H9 (cell line): ENCODE results near the gene MYO5B. TPM values are rescaled to one million over a fixed set of nuclear protein-coding genes. Genes with fewer than 3 reads are reported as not detected.

Experiments used
- DNase-seq: peaks from one replicate; pipeline ENCODE4 v3.0.0-alpha.2; 2017
- H2AFZ ChIP-seq: one replicate; pipeline ENCODE4 v1.6.1; 2013; ENCODE audit warnings: mild to moderate bottlenecking, low read length, control low read depth, moderate library complexity
- H2AK5ac ChIP-seq: 2 replicates; pipeline ENCODE4 v1.6.1; 2013; ENCODE audit warnings: low read length, control low read depth, mixed read lengths; ENCODE audit not compliant: insufficient read length
- H2BK120ac ChIP-seq: one replicate; pipeline ENCODE4 v1.6.1; 2013; ENCODE audit warnings: low read depth, mild to moderate bottlenecking, low read length, control low read depth, inconsistent platforms; ENCODE audit not compliant: poor library complexity, severe bottlenecking
- H2BK12ac ChIP-seq: 2 replicates; pipeline ENCODE4 v1.6.1; 2013; ENCODE audit warnings: low read length, control low read depth, mixed read lengths, low read depth; ENCODE audit not compliant: insufficient read length
- H2BK15ac ChIP-seq: 2 replicates; pipeline ENCODE4 v1.6.1; 2013; ENCODE audit warnings: low read depth, low read length, control low read depth
- H2BK20ac ChIP-seq: one replicate; pipeline ENCODE4 v1.6.1; 2013; ENCODE audit warnings: low read depth, mild to moderate bottlenecking, low read length, control low read depth, inconsistent platforms; ENCODE audit not compliant: poor library complexity, severe bottlenecking
- H2BK5ac ChIP-seq: 2 replicates; pipeline ENCODE4 v1.6.1; 2013; ENCODE audit warnings: low read length, control low read depth, mixed read lengths; ENCODE audit not compliant: insufficient read length
- H3K14ac ChIP-seq: 2 replicates; pipeline ENCODE4 v1.6.1; 2013; ENCODE audit warnings: low read length, control low read depth; ENCODE audit not compliant: insufficient read depth
- H3K18ac ChIP-seq: 2 replicates; pipeline ENCODE4 v1.6.1; 2013; ENCODE audit warnings: low read depth, mild to moderate bottlenecking, mixed read lengths, low read length, control low read depth; ENCODE audit not compliant: insufficient read length
- H3K23ac ChIP-seq: 2 replicates; pipeline ENCODE4 v1.6.1; 2013; ENCODE audit warnings: low read length, control low read depth, mixed read lengths, low read depth; ENCODE audit not compliant: insufficient read length
- H3K23me2 ChIP-seq: 2 replicates; pipeline ENCODE4 v1.6.1; 2013; ENCODE audit warnings: low read depth, mild to moderate bottlenecking, mixed read lengths, low read length, control low read depth; ENCODE audit not compliant: insufficient read length, poor library complexity, severe bottlenecking
- H3K27ac ChIP-seq: 2 replicates; pipeline ENCODE4 v1.5.1; 2013; ENCODE audit warnings: low read length, control low read depth, mixed read lengths, low read depth; ENCODE audit not compliant: insufficient read length
- H3K27me3 ChIP-seq: 2 replicates; pipeline ENCODE4 v1.6.1; 2013; ENCODE audit warnings: low read length, control low read depth, inconsistent platforms; ENCODE audit not compliant: insufficient read depth
- H3K4ac ChIP-seq: 2 replicates; pipeline ENCODE4 v1.6.1; 2013; ENCODE audit warnings: low read depth, mild to moderate bottlenecking, control low read depth, inconsistent platforms, low read length, moderate library complexity
- H3K4me1 ChIP-seq: 2 replicates; pipeline ENCODE4 v1.6.1; 2013; ENCODE audit warnings: low read length, control low read depth, inconsistent platforms; ENCODE audit not compliant: insufficient read depth
- H3K4me2 ChIP-seq: 2 replicates; pipeline ENCODE4 v1.6.1; 2013; ENCODE audit warnings: low read length, control low read depth, mixed read lengths; ENCODE audit not compliant: insufficient read length, insufficient read depth
- H3K56ac ChIP-seq: 2 replicates; pipeline ENCODE4 v1.6.1; 2013; ENCODE audit warnings: low read depth, mild to moderate bottlenecking, mixed read lengths, low read length, control low read depth; ENCODE audit not compliant: insufficient read length
- H3K79me1 ChIP-seq: 2 replicates; pipeline ENCODE4 v1.6.1; 2013; ENCODE audit warnings: low read depth, mild to moderate bottlenecking, moderate library complexity, low read length, control low read depth, inconsistent platforms; ENCODE audit not compliant: insufficient read depth, poor library complexity, severe bottlenecking
- H3K79me2 ChIP-seq: 2 replicates; pipeline ENCODE4 v1.6.1; 2013; ENCODE audit warnings: low read length, control low read depth, inconsistent platforms; ENCODE audit not compliant: insufficient read depth
- H3K9ac ChIP-seq: 2 replicates; pipeline ENCODE4 v1.6.1; 2013; ENCODE audit warnings: low read length, control low read depth, mixed read lengths; ENCODE audit not compliant: insufficient read length; ENCODE audit errors: extremely low read depth
- H3K9me3 ChIP-seq: one replicate; pipeline ENCODE4 v1.6.1; 2013; ENCODE audit warnings: low read depth, low read length, inconsistent platforms; ENCODE audit not compliant: control insufficient read depth
- H3T11ph ChIP-seq: one replicate; pipeline ENCODE4 v1.6.1; 2013; ENCODE audit warnings: mild to moderate bottlenecking, low read length, control low read depth, inconsistent platforms
- H4K20me1 ChIP-seq: one replicate; pipeline ENCODE4 v1.6.1; 2013; ENCODE audit not compliant: control insufficient read depth, insufficient read length, insufficient read depth
- H4K5ac ChIP-seq: 2 replicates; pipeline ENCODE4 v1.6.1; 2013; ENCODE audit warnings: low read depth, mild to moderate bottlenecking, mixed read lengths, low read length, control low read depth; ENCODE audit not compliant: insufficient read length
- H4K8ac ChIP-seq: replicated peaks from 2 replicates; pipeline ENCODE4 v1.6.1; 2013; ENCODE audit warnings: low read length, control low read depth, mixed read lengths, low read depth; ENCODE audit not compliant: insufficient read length
- H4K91ac ChIP-seq: 2 replicates; pipeline ENCODE4 v1.6.1; 2013; ENCODE audit warnings: low read depth, mild to moderate bottlenecking, moderate library complexity, mixed read lengths, low read length, control low read depth; ENCODE audit not compliant: insufficient read length
- H3K27ac Mint-ChIP-seq, 3 experiments: 2 replicates in 2 of 3; 3 replicates in 1 of 3; pipeline ENCODE4 v1.8.0; 2020 to 2021; ENCODE audit warnings: mixed read lengths in 3 of 3, mild to moderate bottlenecking in 1 of 3, moderate library complexity in 1 of 3
- H3K27me3 Mint-ChIP-seq: 2 replicates; pipeline ENCODE4 v1.8.0; 2021; ENCODE audit warnings: low read depth, mild to moderate bottlenecking, moderate library complexity, mixed read lengths
- H3K36me3 Mint-ChIP-seq, 3 experiments: 2 replicates in 2 of 3; 3 replicates in 1 of 3; pipeline ENCODE4 v1.8.0; 2020 to 2021; ENCODE audit warnings: low read depth in 3 of 3, mixed read lengths in 3 of 3; ENCODE audit not compliant: insufficient read depth in 1 of 3
- H3K4me1 Mint-ChIP-seq, 2 experiments: 2 replicates each; pipeline ENCODE4 v1.8.0; 2020; ENCODE audit warnings: mixed read lengths in 2 of 2
- H3K4me3 Mint-ChIP-seq, 2 experiments: 2 replicates in 1 of 2; 3 replicates in 1 of 2; pipeline ENCODE4 v1.8.0; 2020 to 2021; ENCODE audit warnings: mild to moderate bottlenecking in 2 of 2, mixed read lengths in 2 of 2, moderate library complexity in 1 of 2
- H3K9me3 Mint-ChIP-seq, 2 experiments: 2 replicates in 1 of 2; 3 replicates in 1 of 2; pipeline ENCODE4 v1.8.0; 2020; ENCODE audit warnings: mild to moderate bottlenecking in 2 of 2, mixed read lengths in 2 of 2, moderate library complexity in 1 of 2
- CTCF ChIP-seq: fragments of 200-600 bp; sonication (generic); conservative IDR thresholded peaks from 3 replicates; pipeline ENCODE4 v1.8.0; 2021; ENCODE audit warnings: antibody characterized with exemption, mild to moderate bottlenecking
- WGBS: extraction: QIAGEN DNeasy Blood & Tissue Kit; methylation state at CpG from one replicate; pipeline ENCODE4 v1.1.7; 2013; ENCODE audit warnings: missing lambda C conversion rate, low lambda C conversion rate, mixed read lengths; ENCODE audit not compliant: insufficient read length; ENCODE audit errors: extremely low coverage; 5-methylcytosine and 5-hydroxymethylcytosine counted together
- total RNA-seq: library from RNA; stranded (reverse); gene quantifications from 2 replicates; pipeline ENCODE4 v1.2.1, GENCODE V29; 2021

Gene MYO5B
- total RNA-seq, 1 experiment from 2014 or later, result 9.3 TPM

GRCh38 chr18:49874238-49874637 lies 320.7 kb downstream of the MYO5B start:
- no peaks in the 10 kb centered on the region for H3K9me3 ChIP-seq
- no peak overlapping the region for H2BK5ac ChIP-seq
- no peak overlapping the region for H3K14ac ChIP-seq
- no peak for TF ChIP-seq CTCF
- no peaks in the 10 kb centered on the region for H3K79me1 ChIP-seq
- H2AK5ac ChIP-seq, result no peak overlapping the region
- Mint-ChIP-seq H3K9me3 (no peaks in the 10 kb centered on the region), H3K4me3 (no peak overlapping the region), H3K36me3 (no peaks in the 10 kb centered on the region), H3K27me3 (no peaks in the 10 kb centered on the region; the same call in 1 of the 2 replicates), H3K4me1 (peaks cover 5 to 6% of the 10 kb centered on the region in 2 experiments), H3K27ac (no peak overlapping the region)
- no peak overlapping the region for H3K23ac ChIP-seq
- H3K9ac ChIP-seq, result no peak overlapping the region
- H3K4me2 ChIP-seq, result no peak overlapping the region
- H4K5ac ChIP-seq, result no peak overlapping the region
- H3K27ac ChIP-seq, result no peak overlapping the region
- no peak overlapping the region for H3K4ac ChIP-seq
- H3K23me2 ChIP-seq, result no peaks in the 10 kb centered on the region
- no peaks in the 10 kb centered on the region for H4K20me1 ChIP-seq
- no peak overlapping the region for H2BK15ac ChIP-seq
- no peak overlapping the region for H2BK20ac ChIP-seq
- H2AFZ ChIP-seq, result no peak overlapping the region
- H3K56ac ChIP-seq, result no peak overlapping the region
- no peaks in the 10 kb centered on the region for H3K27me3 ChIP-seq
- WGBS, result no CpG with 5 or more reads among the region's 2 CpGs
- no peaks in the 10 kb centered on the region for H3K79me2 ChIP-seq
- H2BK12ac ChIP-seq, result no peak overlapping the region
- no peak overlapping the region for H4K8ac ChIP-seq
- H3T11ph ChIP-seq, result no peak overlapping the region
- no peak overlapping the region for H2BK120ac ChIP-seq
- DNase-seq, result no peak
- no peak overlapping the region for H3K18ac ChIP-seq
- H3K4me1 ChIP-seq, result no peaks in the 10 kb centered on the region
- no peak overlapping the region for H4K91ac ChIP-seq
